Progenitor cell of endocrine pancreas (in vitro differentiated cells): Measurements from ENCODE around the gene SORCS2. TPM values are rescaled to one million over a fixed set of nuclear protein-coding genes. Genes with fewer than 3 reads are reported as not detected.

ENCODE experiments used
- DNase-seq: peaks from one replicate; pipeline ENCODE4 v3.0.0; 2021; ENCODE audit warnings: low spot score; ENCODE audit not compliant: unreplicated experiment
- H3K27ac Mint-ChIP-seq: 2 replicates; pipeline ENCODE4 v1.8.0; 2021; ENCODE audit warnings: mild to moderate bottlenecking, moderate library complexity, mixed read lengths
- H3K27me3 Mint-ChIP-seq: 2 replicates; pipeline ENCODE4 v1.8.0; 2021; ENCODE audit warnings: mixed read lengths
- H3K36me3 Mint-ChIP-seq: 2 replicates; pipeline ENCODE4 v1.8.0; 2022; ENCODE audit warnings: mixed read lengths; ENCODE audit not compliant: insufficient read depth
- H3K4me1 Mint-ChIP-seq: 2 replicates; pipeline ENCODE4 v1.8.0; 2021; ENCODE audit warnings: low read depth, mixed read lengths
- H3K4me3 Mint-ChIP-seq: 2 replicates; pipeline ENCODE4 v1.8.0; 2021; ENCODE audit warnings: low read depth, mild to moderate bottlenecking, moderate library complexity, mixed read lengths
- H3K9me3 Mint-ChIP-seq: 2 replicates; pipeline ENCODE4 v1.8.0; 2021; ENCODE audit warnings: low read depth, mixed read lengths
- CTCF ChIP-seq: fragments of 200-600 bp; sonication (generic); IDR thresholded peaks from one replicate; pipeline ENCODE4 v1.5.0; 2021; ENCODE audit warnings: antibody characterized with exemption, mild to moderate bottlenecking; ENCODE audit not compliant: unreplicated experiment
- total RNA-seq: library from RNA; stranded (reverse); gene quantifications from 2 replicates; pipeline ENCODE4 v1.2.1, GENCODE V29; 2021

The SORCS2 gene
- total RNA-seq, 1 donor from 2014 or later, result 2.2 TPM

- H3K4me1 Mint-ChIP-seq, result peaks cover 1% of the 10 kb centered on the region
- DNase-seq, result no peak
- peaks cover 5% of the 10 kb centered on the region for H3K27me3 Mint-ChIP-seq
- H3K9me3 Mint-ChIP-seq, result no peaks in the 10 kb centered on the region
- TF ChIP-seq CTCF, result no peak
- no peaks in the 10 kb centered on the region for H3K36me3 Mint-ChIP-seq
- no peak overlapping the region for H3K4me3 Mint-ChIP-seq
- H3K27ac Mint-ChIP-seq, result no peak overlapping the region
Measured at GRCh38 chr4:7742807-7743280, 550.5 kb downstream of the SORCS2 start.

DNA sequence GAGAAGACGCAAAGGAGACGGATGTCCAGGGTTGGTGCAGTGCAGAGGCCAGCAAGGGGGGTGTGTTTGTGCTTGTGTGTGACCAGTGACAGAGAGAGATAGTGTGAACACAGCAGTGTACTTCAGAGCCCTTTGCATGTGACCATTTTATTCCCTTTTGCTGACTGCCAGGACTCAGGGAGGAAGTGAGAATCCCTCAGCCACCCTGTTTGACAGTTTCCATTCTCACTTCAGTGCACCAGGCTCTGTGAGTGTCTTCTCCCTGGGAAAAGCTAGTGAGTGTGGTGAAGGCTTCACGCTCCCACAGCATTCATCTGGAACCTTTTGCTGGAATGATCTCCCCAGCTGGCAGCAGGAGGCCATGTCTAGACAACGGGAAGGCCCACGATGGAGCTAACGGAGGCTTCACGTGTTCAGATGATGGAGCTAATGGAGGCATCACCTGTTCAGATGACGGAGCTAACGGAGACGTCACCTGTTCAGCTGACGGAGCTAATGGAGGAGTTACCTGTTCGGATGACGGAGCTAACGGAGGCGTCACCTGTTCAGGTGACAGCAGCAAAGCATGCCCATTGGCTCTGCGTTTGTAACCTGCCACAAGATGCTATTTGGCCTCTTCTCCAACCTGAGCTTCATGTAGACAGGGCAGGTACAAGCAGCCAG lies 551.9 kb downstream of the SORCS2 start:
- Mint-ChIP-seq H3K4me3 (no peak overlapping the region), H3K9me3 (no peaks in the 10 kb centered on the region), H3K27me3 (peaks cover 11% of the 10 kb centered on the region)

GRCh38 chr4:7745301-7745885 lies 553.1 kb downstream of the SORCS2 start:
- DNase-seq, result no peak
- no peak overlapping the region for H3K27ac Mint-ChIP-seq
- H3K36me3 Mint-ChIP-seq, result no peaks in the 10 kb centered on the region
- H3K27me3 Mint-ChIP-seq, result peaks cover 11% of the 10 kb centered on the region
- TF ChIP-seq CTCF, result no peak
- no peaks in the 10 kb centered on the region for H3K9me3 Mint-ChIP-seq
- H3K4me1 Mint-ChIP-seq, result peaks cover 4% of the 10 kb centered on the region
- H3K4me3 Mint-ChIP-seq, result no peak overlapping the region

More for the DNA sequence above, 551.9 kb downstream of the SORCS2 start:
- Mint-ChIP-seq H3K36me3 (no peaks in the 10 kb centered on the region), H3K27ac (no peak overlapping the region), H3K4me1 (peaks cover 1% of the 10 kb centered on the region)
- no peak for DNase-seq
- TF ChIP-seq CTCF, result no peak

- peaks cover 4% of the 10 kb centered on the region for H3K4me1 Mint-ChIP-seq
- no peak overlapping the region for H3K4me3 Mint-ChIP-seq
- no peaks in the 10 kb centered on the region for H3K36me3 Mint-ChIP-seq
- no peaks in the 10 kb centered on the region for H3K9me3 Mint-ChIP-seq
- H3K27me3 Mint-ChIP-seq, result peaks cover 11% of the 10 kb centered on the region
- no peak for TF ChIP-seq CTCF
- DNase-seq, result no peak
- no peak overlapping the region for H3K27ac Mint-ChIP-seq
Measured at GRCh38 chr4:7746351-7747061, 554.2 kb downstream of the SORCS2 start.

GRCh38 chr4:7747062-7747385 lies 554.7 kb downstream of the SORCS2 start:
- Mint-ChIP-seq H3K27ac (peak overlapping the region; percentile 6), H3K36me3 (no peaks in the 10 kb centered on the region), H3K4me1 (peaks cover 4% of the 10 kb centered on the region), H3K9me3 (no peaks in the 10 kb centered on the region), H3K4me3 (no peak overlapping the region), H3K27me3 (peaks cover 11% of the 10 kb centered on the region)
- DNase-seq, result no peak
- no peak for TF ChIP-seq CTCF
